ENCODE measurements around the gene FRRS1L.

Gene FRRS1L

GRCh38 chr9:109176386-109176785 is 9.3 kb upstream of the FRRS1L start:
- no peak for DNase-seq

- DNase-seq = no peak
Measured at GRCh38 chr9:109172935-109173334, 5.9 kb upstream of the FRRS1L start.

GRCh38 chr9:109171926-109172325 is 4.9 kb upstream of the FRRS1L start:
- DNase-seq = no peak

GRCh38 chr9:109168170-109168569 is 1.1 kb upstream of the FRRS1L start:
- DNase-seq = no peak

GRCh38 chr9:109167716-109168115 is 667 bp upstream of the FRRS1L start:
- DNase-seq = no peak

- DNase-seq = no peak
Measured at GRCh38 chr9:109166171-109166770, 778 bp downstream of the FRRS1L start.

- DNase-seq = no peak
Measured at GRCh38 chr9:109164042-109164441, 3.0 kb downstream of the FRRS1L start.

GRCh38 chr9:109163194-109163593 is 3.9 kb downstream of the FRRS1L start:
- DNase-seq = no peak

GRCh38 chr9:109162677-109163076 is 4.4 kb downstream of the FRRS1L start:
- no peak for DNase-seq

GRCh38 chr9:109161471-109161870 is 5.6 kb downstream of the FRRS1L start:
- no peak for DNase-seq

GRCh38 chr9:109159583-109159982 is 7.5 kb downstream of the FRRS1L start:
- no peak for DNase-seq

GRCh38 chr9:109158651-109159050 is 8.4 kb downstream of the FRRS1L start:
- DNase-seq = no peak

- no peak for DNase-seq
Measured at GRCh38 chr9:109156708-109157107, 10.3 kb downstream of the FRRS1L start.

- no peak for DNase-seq
Measured at GRCh38 chr9:109150925-109151545, 16.0 kb downstream of the FRRS1L start.

GRCh38 chr9:109149722-109150121 is 17.3 kb downstream of the FRRS1L start:
- DNase-seq = no peak

- no peak for DNase-seq
Measured at GRCh38 chr9:109149089-109149488, 18.0 kb downstream of the FRRS1L start.

- no peak for DNase-seq
Measured at GRCh38 chr9:109145051-109145450, 22.0 kb downstream of the FRRS1L start.

- no peak for DNase-seq
Measured at GRCh38 chr9:109143881-109144562, 23.0 kb downstream of the FRRS1L start.

- DNase-seq = no peak
Measured at GRCh38 chr9:109141375-109141774, 25.7 kb downstream of the FRRS1L start.

GRCh38 chr9:109139851-109140250 is 27.2 kb downstream of the FRRS1L start:
- DNase-seq = no peak

GRCh38 chr9:109138421-109138820 is 28.6 kb downstream of the FRRS1L start:
- no peak for DNase-seq

- DNase-seq = no peak
Measured at GRCh38 chr9:109134167-109134578, 32.9 kb downstream of the FRRS1L start.

GRCh38 chr9:109133533-109133932 is 33.5 kb downstream of the FRRS1L start:
- no peak for DNase-seq

- DNase-seq = no peak
Measured at GRCh38 chr9:109132567-109133021, 34.5 kb downstream of the FRRS1L start.

Measured in right forelimb (tissue), 1 donor.